Adrenal gland (tissue), 5 donors: Measurements from ENCODE around the gene TBX4.

ENCODE experiments used
- CTCF ChIP-seq, 6 experiments: fragments of 450-650 bp in 4 of 6; fragments of 200-600 bp in 2 of 6; sonication (generic) in 1 of 6; IDR thresholded peaks; 1 replicate in 5 of 6; 2 replicates in 1 of 6; pipeline versions ENCODE4 v1.5.1 to v1.8.0; 2016 to 2021; ENCODE audit warnings: antibody characterized with exemption in 6 of 6, mild to moderate bottlenecking in 2 of 6, moderate library complexity in 1 of 6
- POLR2A ChIP-seq, 2 donors: fragments of 450-650 bp; IDR thresholded peaks; one replicate each; pipeline ENCODE4 v1.6.1; 2017; ENCODE audit warnings: antibody characterized with exemption in 2 of 2, mild to moderate bottlenecking in 2 of 2, moderate library complexity in 1 of 2
- donor health status: DM: no; HTN: no; CAD: no.

- no peak for TF ChIP-seq CTCF (IDR thresholded peaks at IDR 0.05)
- TF ChIP-seq POLR2A (IDR thresholded peaks at IDR 0.05): no peak
Measured at GRCh38 chr17:61519754-61520440, 67.7 kb downstream of the TBX4 start.
